GM12875 (cell line): ENCODE data around the gene DSCAM.

ENCODE experiments used
- H3K4me3 ChIP-seq: one replicate; pipeline ENCODE4 v1.5.1; 2011; ENCODE audit warnings: low read depth, low read length, control low read depth
- CTCF ChIP-seq: IDR thresholded peaks from 2 replicates; pipeline ENCODE4 v1.5.1; 2011; ENCODE audit warnings: low read depth, mild to moderate bottlenecking, control low read depth, inconsistent platforms, low read length, moderate library complexity, borderline replicate concordance; ENCODE audit not compliant: insufficient read depth

Gene DSCAM

GRCh38 chr21:40847951-40848350, 993 bp upstream of the DSCAM start:
- H3K4me3 ChIP-seq = no peak overlapping the region
- TF ChIP-seq CTCF = no peak

GRCh38 chr21:40846103-40846502, 855 bp downstream of the DSCAM start:
- no peak overlapping the region for H3K4me3 ChIP-seq
- TF ChIP-seq CTCF = no peak

GRCh38 chr21:40845441-40845995, 1.4 kb downstream of the DSCAM start:
- no peak for TF ChIP-seq CTCF
- no peak overlapping the region for H3K4me3 ChIP-seq

GRCh38 chr21:40844935-40845334, 2.0 kb downstream of the DSCAM start:
- no peak overlapping the region for H3K4me3 ChIP-seq
- no peak for TF ChIP-seq CTCF

GRCh38 chr21:40842197-40842552, 4.8 kb downstream of the DSCAM start:
- no peak for TF ChIP-seq CTCF
- no peak overlapping the region for H3K4me3 ChIP-seq

GRCh38 chr21:40841524-40842196, 5.3 kb downstream of the DSCAM start:
- TF ChIP-seq CTCF = no peak
- no peak overlapping the region for H3K4me3 ChIP-seq

GRCh38 chr21:40840401-40841125, 6.4 kb downstream of the DSCAM start:
- no peak for TF ChIP-seq CTCF
- H3K4me3 ChIP-seq = no peak overlapping the region
